Measurements from ENCODE around the gene TRIM56.
"Not testable (repeated sequence)": the region's sequence is repeated elsewhere in the genome, so short reads cannot be mapped to it uniquely, and the experiment has no call there.

TRIM56 gene

GRCh38 chr7:101085162-101085964, at the start of gene TRIM56:
TSS of gene TRIM56 (plus strand) at chr7:101085481. CDS start at chr7:101087313, 1,832 bp downstream.
- peak; percentile 49 to 76 (median 68) for DNase-seq

GRCh38 chr7:101035941-101036340, 49.3 kb upstream of the TRIM56 start:
- no peak for DNase-seq

GRCh38 chr7:101041283-101041682, 44.0 kb upstream of the TRIM56 start:
- DNase-seq = not testable (repeated sequence)

GRCh38 chr7:101058355-101058754, 26.9 kb upstream of the TRIM56 start:
- DNase-seq = peak in 5 of 6 experiments; percentile 16 to 46 (median 35)

- DNase-seq = no peak
These were observed 25.7 kb upstream of the TRIM56 start for GRCh38 chr7:101059620-101059942.

GRCh38 chr7:101060992-101061391, 24.3 kb upstream of the TRIM56 start:
- DNase-seq = no peak

GRCh38 chr7:101064176-101064550, 21.1 kb upstream of the TRIM56 start:
- not testable (repeated sequence) for DNase-seq

GRCh38 chr7:101065162-101065561, 20.1 kb upstream of the TRIM56 start:
- not testable (repeated sequence) for DNase-seq

- no peak for DNase-seq
These were observed 19.0 kb upstream of the TRIM56 start for GRCh38 chr7:101066141-101066832.

- no peak for DNase-seq
These were observed 18.5 kb upstream of the TRIM56 start for GRCh38 chr7:101066833-101067177.

- no peak for DNase-seq
These were observed 16.9 kb upstream of the TRIM56 start for GRCh38 chr7:101068401-101068800.

GRCh38 chr7:101071362-101072104, 13.7 kb upstream of the TRIM56 start:
- not testable (repeated sequence) for DNase-seq

- no peak for DNase-seq
These were observed 9.6 kb upstream of the TRIM56 start for GRCh38 chr7:101075646-101076045.

GRCh38 chr7:101076183-101076582, 9.1 kb upstream of the TRIM56 start:
- not testable (repeated sequence) for DNase-seq

- peak; percentile 60 to 84 (median 74) for DNase-seq
These were observed 7.8 kb upstream of the TRIM56 start for GRCh38 chr7:101077303-101078086.

- DNase-seq = no peak
These were observed 3.8 kb upstream of the TRIM56 start for GRCh38 chr7:101081432-101081831.

GRCh38 chr7:101084865-101085161, 468 bp upstream of the TRIM56 start:
- no peak for DNase-seq

GRCh38 chr7:101087334-101088068, 2.2 kb downstream of the TRIM56 start:
- DNase-seq = no peak

GRCh38 chr7:101088069-101088425, 2.8 kb downstream of the TRIM56 start:
- DNase-seq = no peak

GRCh38 chr7:101088858-101089529, 3.7 kb downstream of the TRIM56 start:
- no peak for DNase-seq

- no peak for DNase-seq
These were observed 4.6 kb downstream of the TRIM56 start for GRCh38 chr7:101089876-101090275.

All from stimulated activated naive CD4-positive, alpha-beta T cell (primary cell).